Right cardiac atrium (tissue), 5 donors: Measurements from ENCODE around the gene LYZL6. TPM values are rescaled to one million over a fixed set of nuclear protein-coding genes. Genes with fewer than 3 reads are reported as not detected.
"Not testable (repeated sequence)": the region's sequence is repeated elsewhere in the genome, so short reads cannot be mapped to it uniquely, and the experiment has no call there.

Experiments used
- ATAC-seq, 2 donors: fragments of 200-7000 bp; cut with Tn5 transposase; one replicate each; pipeline versions ENCODE4 v1.8.0 to v1.9.1; 2020; ENCODE audit warnings: moderate library complexity in 2 of 2, mild to moderate bottlenecking in 1 of 2
- DNase-seq, 3 donors: peaks; one replicate each; pipeline ENCODE4 v3.0.0-alpha.2; 2020
- H3K27ac ChIP-seq: one replicate; pipeline ENCODE4 v1.5.1; 2013; ENCODE audit warnings: mild to moderate bottlenecking, low read length, control low read depth, moderate library complexity
- H3K27me3 ChIP-seq: one replicate; pipeline ENCODE4 v1.6.1; 2013; ENCODE audit not compliant: control insufficient read depth, insufficient read depth
- H3K4me1 ChIP-seq: one replicate; pipeline ENCODE4 v1.6.1; 2013; ENCODE audit warnings: low read length; ENCODE audit not compliant: control insufficient read depth, insufficient read depth
- H3K4me3 ChIP-seq: one replicate; pipeline ENCODE4 v1.5.1; 2013; ENCODE audit warnings: low read length, control low read depth
- H3K9me3 ChIP-seq: one replicate; pipeline ENCODE4 v1.6.1; 2013; ENCODE audit warnings: low read length; ENCODE audit not compliant: control insufficient read depth
- WGBS: extraction: QIAGEN DNeasy Blood & Tissue Kit; methylation state at CpG from one replicate; pipeline ENCODE4 v1.1.7; 2013; 5-methylcytosine and 5-hydroxymethylcytosine counted together
- intact Hi-C, 4 donors: fragments of 100-400 bp; cut with DNase I; formaldehyde crosslinking; loops; one replicate each; pipeline versions ENCODE4 v1.11.0 to v1.14.0; 2022 to 2023
- polyA plus RNA-seq: library from polyadenylated mRNA; stranded (reverse); fragments of 200-250 nt; gene quantifications from one replicate; pipeline ENCODE4 v1.2.3, GENCODE V29; 2013
- total RNA-seq, 4 donors: library from RNA; stranded (reverse); fragmentation: NEBNext Ultra II Directional; extraction: Animal tissue kit (Norgen Biotek cat#: 25700); gene quantifications; one replicate each; pipeline ENCODE4 v1.2.1, GENCODE V29; 2021
- donor health status: healthy with polysubstance abuse.
- donor health status: DM: no; HTN: yes; CAD: no.
- donor health status: DM: no; HTN: no; CAD: no.
- donor health status: DM: no; HTN: yes; CAD: no; lungs with severe emphysema.
- donor health status: DM: yes; HTN: yes; CAD: no.

LYZL6 gene
- total and polyA plus RNA-seq, 5 donors = not detected

DNA sequence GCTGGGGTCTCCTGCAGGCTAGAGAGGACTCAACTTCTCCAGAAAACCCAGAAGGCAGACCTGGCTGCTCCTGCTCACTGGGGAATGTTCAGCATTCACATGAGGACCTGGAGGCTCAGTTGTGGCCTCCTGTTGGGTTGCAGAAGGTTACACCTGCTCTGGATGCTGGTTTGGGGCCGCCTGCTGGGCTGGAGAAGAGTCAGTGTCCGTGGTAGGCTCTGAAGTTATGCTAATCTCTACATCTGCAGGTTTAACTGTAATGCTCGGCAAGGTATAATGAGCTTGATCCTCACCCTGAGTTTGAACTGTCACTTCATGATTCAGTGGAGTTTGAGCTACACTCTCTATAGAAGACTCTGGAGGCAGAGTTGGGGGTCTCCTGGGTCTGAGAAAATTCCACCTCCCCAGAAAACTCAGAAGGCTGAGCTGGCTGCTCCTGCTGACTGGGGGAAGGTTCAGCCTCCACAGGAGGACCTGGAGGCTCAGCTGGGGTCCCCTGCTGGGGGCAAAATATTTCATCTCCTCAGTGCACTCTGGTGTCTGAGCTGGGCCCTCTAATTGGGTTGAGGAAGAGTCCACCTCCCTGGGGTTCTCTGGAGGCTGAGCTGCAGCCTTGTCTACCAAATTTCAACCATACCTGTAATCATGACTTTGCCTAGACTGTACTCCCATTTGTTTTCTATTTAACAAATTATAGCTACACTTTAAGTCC, 36.4 kb downstream of the LYZL6 start:
- H3K27ac ChIP-seq = no peak overlapping the region
- 78% methylated on average over 3 of the region's 3 CpGs for WGBS
- H3K4me1 ChIP-seq = no peaks in the 10 kb centered on the region
- no peak overlapping the region for H3K4me3 ChIP-seq
- H3K9me3 ChIP-seq = no peaks in the 10 kb centered on the region
- H3K27me3 ChIP-seq = no peaks in the 10 kb centered on the region
- DNase-seq (no peak), ATAC-seq (no peak)
- intact Hi-C loops = no loop called here

DNA sequence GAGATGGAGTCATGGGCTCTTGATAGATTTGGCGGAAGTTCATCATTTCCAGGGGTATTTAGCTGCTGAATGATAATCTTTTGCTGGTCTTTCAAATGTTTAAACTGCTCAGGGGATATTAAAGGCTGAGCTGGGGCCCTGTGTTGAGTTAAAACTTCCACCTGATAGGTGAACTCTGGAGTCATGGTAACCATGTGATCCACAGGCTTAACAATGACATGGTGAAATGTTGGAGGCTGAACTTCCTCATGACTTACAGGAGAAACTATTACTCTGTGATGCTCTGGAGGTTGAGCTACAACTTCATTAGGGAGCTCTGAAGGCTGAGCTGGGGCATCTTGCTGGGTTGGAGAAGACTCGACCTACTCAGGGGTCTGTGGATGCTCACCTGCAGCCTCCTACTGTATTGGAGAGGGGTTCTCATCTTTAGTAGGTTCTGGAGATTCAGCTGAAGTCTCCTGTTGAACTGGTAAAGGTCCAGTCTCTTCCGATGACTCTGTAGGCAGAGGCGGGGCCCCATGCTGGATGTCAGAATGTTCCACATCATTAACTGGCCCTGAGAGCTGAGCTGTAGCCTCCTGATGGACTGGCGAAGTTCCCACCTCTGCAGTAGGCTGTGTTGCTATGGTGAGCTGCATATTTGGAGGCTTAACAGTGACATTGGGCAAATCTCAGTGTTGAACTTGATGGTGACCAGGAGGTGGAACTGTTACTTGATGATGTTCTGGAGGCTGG, 37.2 kb downstream of the LYZL6 start:
- no peaks in the 10 kb centered on the region for H3K4me1 ChIP-seq
- H3K27ac ChIP-seq = no peak overlapping the region
- H3K4me3 ChIP-seq = no peak overlapping the region
- DNase-seq = peak in 1 of 3 donors; percentile 24
- WGBS = 80% methylated on average over 5 of the region's 5 CpGs
- intact Hi-C loops = no loop called here
- H3K27me3 ChIP-seq = no peaks in the 10 kb centered on the region
- H3K9me3 ChIP-seq = no peaks in the 10 kb centered on the region
- ATAC-seq = no peak

DNA sequence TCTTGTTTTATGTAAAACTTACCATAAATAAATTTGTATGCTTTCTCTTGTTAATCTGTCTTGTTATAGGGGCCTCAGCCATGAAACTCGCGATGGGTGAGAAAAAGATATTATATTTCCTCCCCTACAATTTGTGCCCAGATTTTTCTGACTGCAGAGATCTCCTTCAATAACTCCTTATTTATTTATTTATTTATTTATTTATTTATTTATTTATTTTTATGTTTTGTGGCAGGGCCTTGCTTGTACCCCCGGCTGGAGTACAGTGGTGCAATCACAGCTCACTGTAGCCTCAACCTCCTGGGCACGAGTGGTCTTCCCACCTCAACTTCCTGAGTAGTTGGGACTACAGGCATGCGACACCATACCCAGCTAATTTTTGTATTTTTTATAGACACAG, 40.1 kb downstream of the LYZL6 start:
- no peaks in the 10 kb centered on the region for H3K27me3 ChIP-seq
- 93% methylated on average over 5 of the region's 5 CpGs for whole genome bisulfite sequencing
- no peak for DNase-seq
- ATAC-seq = no peak
- H3K4me1 ChIP-seq = no peaks in the 10 kb centered on the region
- H3K27ac ChIP-seq = no peak overlapping the region
- no peaks in the 10 kb centered on the region for H3K9me3 ChIP-seq
- H3K4me3 ChIP-seq = no peak overlapping the region
- intact Hi-C loops = no loop called here

DNA sequence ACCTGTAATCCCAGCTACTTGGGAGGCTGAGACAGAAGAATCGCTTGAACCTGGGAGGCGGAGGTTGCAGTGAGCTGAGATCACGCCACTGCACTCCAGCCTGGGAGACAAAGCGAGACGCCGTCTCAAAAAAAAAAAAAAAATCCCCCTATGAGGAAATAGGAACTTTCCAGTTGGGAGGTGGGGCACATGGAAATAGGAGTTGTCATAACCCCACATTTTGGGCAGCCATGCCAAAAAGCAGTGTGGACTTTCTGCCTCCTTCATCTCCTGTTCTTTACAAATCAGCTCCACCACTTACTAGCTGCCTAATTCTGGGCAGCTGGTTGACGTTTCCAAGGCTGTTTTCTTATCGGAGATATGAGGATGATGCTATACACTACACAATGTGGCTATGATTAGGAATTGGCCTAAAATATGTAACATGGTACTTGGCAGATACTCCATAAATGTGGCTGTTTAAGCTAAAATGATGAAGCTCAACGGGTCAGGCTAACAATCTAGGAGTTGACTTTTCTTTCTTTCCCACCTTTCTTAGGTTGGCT, 41.8 kb downstream of the LYZL6 start:
- Histone ChIP-seq H3K27ac (no peak overlapping the region), H3K4me1 (no peaks in the 10 kb centered on the region), H3K9me3 (no peaks in the 10 kb centered on the region), H3K4me3 (no peak overlapping the region), H3K27me3 (no peaks in the 10 kb centered on the region)
- DNase-seq (no peak), ATAC-seq (no peak)
- intact Hi-C loops = no loop called here
- 80% methylated on average over 9 of the region's 9 CpGs for WGBS

DNA sequence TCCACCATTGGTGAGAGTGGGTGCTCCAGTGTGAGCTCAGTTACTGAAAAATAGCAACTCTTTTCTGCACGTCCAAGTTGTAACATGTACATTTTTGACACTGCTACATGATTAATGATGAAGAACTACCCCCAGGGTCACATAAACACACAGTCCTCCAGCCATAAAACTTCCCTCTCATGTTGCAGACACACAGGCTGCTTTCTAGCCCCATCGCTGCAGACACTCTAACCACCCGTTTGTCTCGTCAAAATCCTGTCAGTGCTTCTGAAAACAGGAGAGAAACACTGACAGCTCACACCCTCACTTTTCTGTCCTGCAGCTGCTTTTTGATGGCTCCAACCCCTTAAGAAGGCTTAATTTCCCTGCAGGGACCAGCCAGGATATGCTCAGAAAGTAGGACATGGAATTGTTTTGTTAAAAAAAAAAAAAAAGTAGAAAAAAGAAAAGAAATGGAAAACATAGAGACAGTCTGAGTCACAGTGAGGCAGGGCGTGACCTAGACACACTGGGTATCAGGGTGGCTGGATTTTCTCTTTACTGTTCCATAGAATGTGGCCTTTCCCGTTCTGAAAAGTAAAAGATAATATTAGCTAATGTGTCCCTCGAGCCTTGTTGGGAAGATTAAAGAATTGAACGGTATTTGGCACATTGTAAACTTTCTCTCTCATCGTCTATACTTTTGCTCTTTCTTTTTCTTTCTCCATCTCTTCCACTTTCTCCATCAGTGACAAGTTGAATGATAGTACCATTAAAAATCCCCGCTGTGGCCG, 42.6 kb downstream of the LYZL6 start:
- ATAC-seq (no peak), DNase-seq (no peak)
- H3K9me3 ChIP-seq = no peaks in the 10 kb centered on the region
- H3K27me3 ChIP-seq = no peaks in the 10 kb centered on the region
- no peak overlapping the region for H3K27ac ChIP-seq
- WGBS = 45% methylated on average over 11 of the region's 11 CpGs
- intact Hi-C loops = no loop called here
- no peaks in the 10 kb centered on the region for H3K4me1 ChIP-seq
- no peak overlapping the region for H3K4me3 ChIP-seq

DNA sequence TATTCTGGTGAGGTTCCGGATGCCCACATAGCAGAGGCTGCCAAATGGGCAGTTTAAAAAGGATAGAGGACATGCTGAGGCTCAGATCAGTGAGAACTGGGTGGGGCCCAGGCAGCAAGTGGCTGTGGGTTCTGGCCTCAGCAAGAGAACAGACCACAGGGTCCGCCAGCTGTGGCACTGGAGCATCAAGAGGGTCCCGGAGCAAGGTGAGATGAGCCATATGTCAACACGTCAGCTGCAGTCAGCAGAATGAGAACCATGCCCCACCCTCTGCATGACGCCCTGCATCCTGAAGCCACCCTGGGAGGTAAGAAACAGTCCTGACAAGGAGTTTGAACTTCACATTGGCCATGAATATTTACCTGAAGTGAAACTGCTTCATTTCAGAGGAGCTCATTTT, 43.2 kb downstream of the LYZL6 start:
- Histone ChIP-seq H3K27me3 (no peaks in the 10 kb centered on the region), H3K4me3 (no peak overlapping the region), H3K9me3 (no peaks in the 10 kb centered on the region), H3K27ac (no peak overlapping the region), H3K4me1 (no peaks in the 10 kb centered on the region)
- WGBS = 74% methylated on average over 5 of the region's 5 CpGs
- no peak for DNase-seq
- intact Hi-C loops = no loop called here
- no peak for ATAC-seq

DNA sequence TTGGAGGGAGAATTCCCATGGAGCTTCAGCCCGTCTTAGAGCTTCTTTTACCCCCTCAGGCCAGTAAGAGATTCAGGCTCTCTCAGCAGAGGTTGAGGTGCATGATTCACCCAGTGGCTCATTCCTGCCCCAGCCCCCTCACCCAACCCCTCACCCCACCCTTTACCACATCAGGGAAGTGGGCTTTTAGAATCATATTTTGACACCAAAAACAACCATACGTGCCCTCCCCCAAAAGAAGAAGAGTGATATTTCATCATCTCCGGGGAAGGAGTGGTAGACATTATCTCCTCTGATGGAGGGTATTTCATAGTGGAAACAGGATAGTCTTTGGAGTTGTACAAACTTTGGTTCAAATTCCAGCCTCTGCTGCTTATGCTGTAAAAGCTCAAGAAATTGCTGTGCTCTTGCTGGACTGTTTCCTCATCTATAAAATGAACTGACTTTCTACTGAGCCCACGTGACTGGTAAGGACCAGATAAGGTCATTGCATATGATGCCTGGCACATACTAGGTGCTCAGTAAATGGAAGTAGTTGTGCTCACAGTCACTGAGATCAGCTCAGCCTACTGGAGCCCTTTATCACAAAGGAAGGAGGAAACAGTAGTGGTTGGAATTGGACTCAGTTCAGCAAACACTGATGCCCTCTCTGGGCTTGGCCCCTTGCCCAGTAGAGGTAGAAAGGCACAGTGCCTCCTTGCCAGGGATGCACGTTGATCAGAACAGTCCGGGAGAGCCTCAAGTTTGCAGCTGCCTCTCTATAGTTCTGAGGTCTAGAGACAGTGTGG, 45.0 kb downstream of the LYZL6 start:
- Histone ChIP-seq H3K9me3 (no peaks in the 10 kb centered on the region), H3K4me1 (no peaks in the 10 kb centered on the region), H3K27me3 (no peaks in the 10 kb centered on the region), H3K27ac (no peak overlapping the region), H3K4me3 (no peak overlapping the region)
- WGBS = 58% methylated on average over 6 of the region's 6 CpGs
- no peak for DNase-seq
- intact Hi-C loops = no loop called here
- ATAC-seq = peak in 1 of 2 donors; percentile 40

DNA sequence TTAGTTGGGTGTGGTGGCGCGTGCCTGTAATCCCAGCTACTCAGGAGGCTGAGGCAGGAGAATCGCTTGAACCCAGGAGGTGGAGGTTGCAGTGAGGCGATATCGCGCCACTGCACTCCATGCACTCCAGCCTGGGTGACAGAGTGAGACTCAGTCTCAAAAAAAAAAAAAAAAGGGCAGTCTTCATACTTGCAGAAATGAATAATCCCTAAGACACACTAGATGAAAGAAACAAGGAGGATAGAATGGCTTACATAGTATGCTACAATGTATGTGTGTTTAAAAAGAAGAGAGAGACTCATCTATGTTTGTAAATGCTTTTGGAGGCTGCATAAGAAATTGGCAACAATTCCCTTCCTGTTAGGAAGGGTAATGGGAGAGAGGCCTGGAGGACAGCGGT, 45.7 kb downstream of the LYZL6 start:
- H3K27ac ChIP-seq, H3K9me3 ChIP-seq, H3K4me3 ChIP-seq, H3K4me1 ChIP-seq, ATAC-seq, H3K27me3 ChIP-seq, intact Hi-C loops, DNase-seq: not testable (repeated sequence)
- 96% methylated on average over 7 of the region's 7 CpGs for WGBS

DNA sequence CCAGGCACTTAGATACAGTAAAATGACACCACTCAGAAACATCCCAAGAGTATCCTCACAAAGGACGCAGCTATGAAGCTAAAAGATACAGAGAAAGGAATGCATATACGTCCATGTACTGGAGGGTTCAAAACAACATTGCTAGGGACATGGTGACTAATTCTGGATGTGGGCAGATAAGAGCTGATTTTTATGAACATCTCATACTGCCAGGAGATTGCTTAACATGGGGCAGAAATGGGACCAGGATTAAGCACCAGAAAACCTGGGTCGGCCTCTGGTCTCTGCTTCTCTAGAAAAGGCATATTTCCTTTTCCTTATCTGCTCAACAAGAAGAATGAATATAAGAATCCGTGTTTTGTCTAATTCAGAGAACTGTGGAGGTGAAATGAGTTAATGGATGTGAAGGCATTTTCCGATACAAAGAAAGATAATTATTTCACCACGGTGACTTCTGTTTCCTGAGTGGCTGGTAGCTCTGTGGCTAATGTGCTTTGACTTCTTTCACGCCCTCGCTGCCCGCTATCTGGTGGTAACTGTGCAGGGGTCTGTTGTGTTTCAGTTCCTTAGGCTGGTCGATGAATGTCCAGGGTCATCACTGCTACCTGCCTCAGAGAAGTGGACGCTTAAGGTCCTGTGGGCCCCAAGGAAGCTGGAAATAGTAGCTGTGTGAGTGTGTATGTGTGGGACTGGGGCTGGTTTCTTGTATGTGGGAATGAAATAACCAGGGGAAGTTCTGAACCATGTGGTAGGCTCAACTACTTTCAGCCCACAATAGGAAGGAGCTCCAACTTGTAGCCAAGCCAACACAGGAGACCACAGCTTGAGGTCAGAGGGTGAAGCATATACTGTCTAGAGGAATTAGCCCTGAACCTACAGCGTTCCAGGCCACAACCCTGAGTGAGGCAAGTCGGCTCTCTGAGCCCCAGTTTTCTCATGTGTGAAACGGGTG, 47.6 kb downstream of the LYZL6 start:
- Histone ChIP-seq H3K27me3 (no peaks in the 10 kb centered on the region), H3K4me1 (no peaks in the 10 kb centered on the region), H3K27ac (no peak overlapping the region), H3K9me3 (no peaks in the 10 kb centered on the region), H3K4me3 (no peak overlapping the region)
- intact Hi-C loops = no loop called here
- ATAC-seq (no peak), DNase-seq (no peak)
- 68% methylated on average over 14 of the region's 14 CpGs for WGBS

DNA sequence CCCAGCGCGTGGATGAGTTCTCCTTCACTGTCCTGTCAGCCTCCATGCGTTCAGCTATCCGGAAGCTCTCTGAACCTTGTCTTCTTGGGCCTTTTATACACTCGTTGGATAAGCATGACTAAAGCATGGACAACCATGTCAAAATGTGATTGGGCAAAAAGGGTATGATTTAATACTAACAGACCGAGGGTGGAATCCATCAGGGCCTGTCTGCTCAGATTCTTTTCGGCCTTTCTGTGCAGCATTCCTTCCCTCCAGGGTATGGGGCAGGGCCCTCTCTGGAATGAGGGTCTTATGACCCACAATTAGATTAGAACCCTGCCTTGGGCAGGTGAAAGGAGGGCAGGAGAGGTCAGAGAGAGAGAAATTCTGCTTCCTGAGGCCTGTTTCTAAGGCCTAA, 49.3 kb downstream of the LYZL6 start:
- WGBS = 96% methylated on average over 7 of the region's 7 CpGs
- ATAC-seq = no peak
- intact Hi-C loops = no loop called here

More for the DNA sequence above, 49.3 kb downstream of the LYZL6 start:
- H3K27me3 ChIP-seq = no peaks in the 10 kb centered on the region
- no peaks in the 10 kb centered on the region for H3K9me3 ChIP-seq
- H3K4me1 ChIP-seq = no peaks in the 10 kb centered on the region
- DNase-seq = no peak
- H3K27ac ChIP-seq = no peak overlapping the region
- no peak overlapping the region for H3K4me3 ChIP-seq
